Subcutaneous adipose tissue (tissue), 4 donors: ENCODE measurements around the gene SBK2. TPM values are rescaled to one million over a fixed set of nuclear protein-coding genes. Genes with fewer than 3 reads are reported as not detected.

Source experiments
- CTCF ChIP-seq: fragments of 450-650 bp; IDR thresholded peaks from one replicate; pipeline ENCODE4 v1.5.1; 2016; ENCODE audit warnings: low read depth, mild to moderate bottlenecking, control low read depth, antibody characterized with exemption, moderate library complexity
- total RNA-seq, 4 donors: library from RNA; depleted of rRNA; stranded (reverse); fragments of >200 nt; gene quantifications; one replicate each; pipeline ENCODE4 v1.1.0, GENCODE V29; 2016

Gene SBK2
- total RNA-seq, 4 donors from 2014 or later: not detected

DNA sequence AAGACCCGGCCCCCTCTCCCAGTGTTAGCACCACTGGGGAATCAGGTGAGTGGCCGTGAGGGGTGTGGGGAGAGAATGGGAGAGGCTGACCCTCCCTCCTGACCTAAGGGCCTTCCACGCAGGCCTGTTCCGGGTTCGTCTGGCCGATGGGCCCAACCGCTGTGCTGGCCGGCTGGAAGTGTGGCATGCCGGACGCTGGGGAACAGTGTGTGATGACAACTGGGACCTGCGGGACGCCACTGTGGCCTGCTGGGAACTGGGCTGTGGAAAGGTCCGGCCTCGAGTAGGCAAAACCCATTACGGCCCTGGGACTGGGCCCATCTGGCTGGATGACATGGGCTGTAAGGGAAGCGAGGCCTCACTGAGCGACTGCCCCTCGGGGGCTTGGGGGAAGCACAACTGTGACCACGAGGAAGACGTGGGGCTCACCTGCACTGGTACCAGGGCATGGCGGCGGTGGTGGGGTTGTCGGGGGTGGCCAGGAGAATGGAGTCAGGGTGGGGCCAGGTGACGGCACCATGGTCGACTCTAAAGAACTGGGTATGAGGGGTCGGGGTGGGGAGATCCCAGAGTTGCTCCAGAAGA lies 36.5 kb downstream of the SBK2 start:
- no peak for TF ChIP-seq CTCF

DNA sequence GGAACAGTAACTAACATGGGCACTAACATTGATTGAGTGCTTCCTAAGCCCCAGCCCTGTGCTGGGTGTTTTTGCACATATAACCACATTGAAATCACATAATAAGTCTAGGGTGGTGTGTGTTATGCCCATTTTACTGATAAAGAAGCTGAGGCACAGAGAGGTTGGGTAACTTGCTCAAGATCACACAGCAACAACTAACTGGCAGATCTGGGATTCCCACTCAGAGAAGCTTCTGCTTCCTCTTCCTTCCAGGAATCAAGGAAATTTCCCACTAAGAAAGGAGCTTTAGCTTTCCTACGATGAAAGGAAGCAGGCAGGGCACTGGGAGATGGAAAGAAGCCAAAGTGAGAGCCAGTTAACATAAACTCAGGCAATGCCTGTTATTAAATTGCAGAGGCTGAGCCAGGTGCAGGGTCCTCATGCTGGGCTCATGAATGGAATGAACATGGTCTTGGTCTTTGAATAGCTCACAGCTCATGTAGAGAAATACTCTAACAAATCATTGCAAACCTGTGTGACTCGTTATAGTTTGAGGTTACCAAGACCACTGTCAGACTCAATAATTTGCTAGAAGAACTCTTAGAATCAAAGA lies 38.6 kb downstream of the SBK2 start:
- no peak for TF ChIP-seq CTCF

DNA sequence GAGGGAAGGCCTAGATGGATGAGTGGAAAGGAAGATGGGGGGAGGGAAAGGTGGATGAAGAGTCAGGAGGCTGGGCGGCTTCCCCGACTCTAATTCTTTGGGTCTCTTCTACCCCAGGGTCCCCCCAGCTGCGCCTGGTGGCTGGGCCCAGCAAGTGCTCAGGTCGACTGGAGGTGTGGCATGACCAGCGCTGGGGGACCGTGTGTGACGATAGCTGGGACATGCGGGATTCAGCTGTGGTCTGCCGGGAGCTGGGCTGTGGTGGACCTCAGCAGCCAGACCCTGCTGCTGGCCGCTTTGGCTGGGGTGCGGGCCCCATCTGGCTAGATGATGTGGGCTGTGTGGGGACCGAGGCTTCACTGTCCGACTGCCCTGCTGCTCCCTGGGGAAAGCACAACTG lies 39.2 kb downstream of the SBK2 start:
- no peak for TF ChIP-seq CTCF

DNA sequence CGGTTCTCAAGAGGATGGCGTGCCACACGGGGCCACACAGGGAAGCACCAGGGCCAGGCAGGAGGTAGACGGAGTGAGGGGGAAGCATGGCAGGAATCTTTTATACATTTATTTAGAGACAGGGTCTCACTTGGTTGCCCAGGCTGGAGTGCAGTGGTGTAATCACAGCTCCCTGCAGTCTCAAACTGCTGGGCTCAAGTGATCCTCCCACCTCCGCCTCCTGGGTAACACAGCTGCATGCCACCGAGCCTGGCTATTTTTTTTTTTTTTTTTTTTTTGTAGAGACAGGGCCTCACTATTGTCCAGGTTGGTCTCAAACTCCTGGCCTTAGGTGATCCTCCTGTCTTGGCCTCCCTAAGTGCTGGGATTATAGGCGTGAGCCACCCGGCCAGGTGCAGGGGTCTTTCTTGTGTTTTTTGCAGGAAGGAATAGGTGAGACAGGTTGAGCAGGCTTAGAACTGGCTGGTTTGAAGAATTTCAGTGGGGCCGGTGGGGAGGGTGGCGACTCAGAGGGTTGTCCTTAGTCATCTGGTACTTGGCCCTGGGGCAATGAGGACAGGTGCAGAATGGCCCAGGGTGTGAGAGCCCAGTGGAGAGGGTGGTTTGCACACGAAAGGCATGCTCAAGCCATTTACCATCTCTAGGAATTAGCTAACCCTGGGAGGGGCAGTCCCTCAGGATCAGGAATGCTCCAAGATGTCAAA lies 41.1 kb downstream of the SBK2 start:
- TF ChIP-seq CTCF: no peak

DNA sequence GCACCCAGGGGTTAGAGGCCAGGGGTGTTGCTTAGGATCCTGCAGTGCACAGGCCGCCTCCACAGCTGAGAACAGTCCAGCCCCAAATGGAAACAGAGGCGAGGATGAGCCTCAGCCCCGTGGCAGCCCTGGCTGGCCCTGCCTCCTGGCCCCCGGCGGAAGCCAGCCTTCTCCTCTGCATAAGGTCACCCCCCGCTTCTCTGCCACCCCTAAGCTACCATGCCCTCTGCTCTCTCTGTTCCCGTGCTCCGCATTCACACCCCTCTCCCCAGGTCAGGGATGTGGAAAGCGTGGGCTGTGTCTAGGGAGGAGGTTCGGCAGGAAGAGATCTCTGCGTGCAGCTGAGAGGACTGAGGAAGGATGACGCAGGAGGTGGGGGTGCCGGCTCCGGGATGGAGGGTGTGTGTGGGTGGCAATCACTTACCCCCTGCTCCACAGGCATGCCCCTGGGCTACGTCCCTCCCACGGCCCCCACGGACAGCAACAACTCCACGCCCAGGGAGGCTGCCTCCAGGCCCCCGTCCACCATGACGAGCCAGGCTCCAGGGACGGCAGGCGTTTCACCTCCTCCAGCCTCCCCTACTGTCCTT lies 42.7 kb downstream of the SBK2 start:
- no peak for TF ChIP-seq CTCF

- no peak for TF ChIP-seq CTCF
Observed at GRCh38 chr19:55493645-55494171, 43.2 kb downstream of the SBK2 start.

DNA sequence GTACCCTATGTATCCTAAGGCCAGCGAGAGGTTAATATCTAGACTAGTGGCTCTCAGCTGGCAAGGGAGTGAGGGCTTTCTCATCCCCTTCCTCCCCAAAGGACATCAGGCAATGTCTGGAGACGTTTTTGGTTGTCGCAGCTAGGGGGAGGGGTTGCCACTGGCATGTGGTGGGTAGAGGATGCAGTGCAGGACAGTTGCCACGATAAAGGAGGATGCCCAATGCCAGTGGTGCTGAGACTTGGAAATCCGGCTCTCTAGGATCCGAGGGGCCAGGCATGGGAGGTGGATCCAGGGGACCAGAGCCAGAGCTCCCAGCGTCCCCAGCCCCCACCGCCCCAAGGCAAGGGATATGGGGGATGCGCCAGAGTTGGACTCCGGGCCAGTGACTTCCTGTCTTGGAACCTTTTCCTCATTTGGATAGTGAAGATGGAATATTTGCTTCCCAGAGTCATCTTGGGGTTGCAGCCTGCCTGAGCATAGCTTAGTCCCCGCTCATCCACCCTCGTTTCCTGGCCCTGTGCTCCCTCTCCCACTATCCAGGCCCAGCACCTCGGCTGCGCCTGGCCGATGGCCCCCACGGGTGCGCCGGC lies 43.8 kb downstream of the SBK2 start:
- no peak for TF ChIP-seq CTCF
